K562 (cell line): ENCODE data around the gene ODF2. TPM values are rescaled to one million over a fixed set of nuclear protein-coding genes. Genes with fewer than 3 reads are reported as not detected.
A peak's percentile ranks its signal among the peaks of the same experiment; 100 is the strongest.

Experiments used
- CREB1 ChIP-seq, 2 experiments: sonication (generic) in 1 of 2; formaldehyde crosslinking in 1 of 2; IDR thresholded peaks; 2 replicates each; pipeline versions ENCODE4 v1.6.1 to v1.8.0; 2012 to 2022; ENCODE audit warnings: inconsistent platforms in 1 of 2, mild to moderate bottlenecking in 1 of 2, missing genetic modification reagents in 1 of 2, moderate library complexity in 1 of 2
- ESRRA ChIP-seq: fragments of 450-650 bp; IDR thresholded peaks from 2 replicates; pipeline ENCODE4 v1.6.1; 2014; ENCODE audit warnings: low read depth, mild to moderate bottlenecking, moderate library complexity, borderline replicate concordance
- RBFOX2 ChIP-seq: fragments of 200-400 bp; formaldehyde crosslinking; IDR thresholded peaks from 2 replicates; pipeline ENCODE4 v1.6.1; 2017; ENCODE audit warnings: low read depth, mild to moderate bottlenecking, low read length, moderate library complexity
- REST ChIP-seq, 2 experiments: fragments of 450-650 bp; formaldehyde crosslinking in 1 of 2; IDR thresholded peaks; 2 replicates each; pipeline versions ENCODE4 v1.4.0 to v1.6.1; 2014 to 2020; ENCODE audit warnings: mild to moderate bottlenecking in 2 of 2, borderline replicate concordance in 1 of 2, low read depth in 1 of 2
- SRF ChIP-seq, 2 experiments: fragments of 250-450, 450-650 bp in 1 of 2; sonication (Bioruptor Pico) in 1 of 2; sonication (generic) in 1 of 2; formaldehyde crosslinking; IDR thresholded peaks; 2 replicates each; pipeline versions ENCODE4 v1.5.0 to v1.5.1; 2020 to 2022; ENCODE audit warnings: mild to moderate bottlenecking in 1 of 2, missing genetic modification reagents in 1 of 2
- USF1 ChIP-seq: sonication (generic); formaldehyde crosslinking; IDR thresholded peaks from 2 replicates; pipeline ENCODE4 v1.9.0; 2022; ENCODE audit warnings: mild to moderate bottlenecking, missing genetic modification reagents
- polyA plus RNA-seq, 8 experiments: library from polyadenylated mRNA; depleted of rRNA in 4 of 8; stranded (reverse) in 5 of 8; unstranded in 3 of 8; fragments of >200 nt; fragmentation: Nextera tagmentation in 2 of 8; fragmentation: Illumina TruSeq in 1 of 8; extraction: Ambion mirVana in 2 of 8; extraction: Trizol in 1 of 8; gene quantifications; 2 replicates each; pipeline versions ENCODE4 v1.2.1 to v1.2.3, GENCODE V29; 2011 to 2014; ENCODE audit warnings: inconsistent platforms in 1 of 8, missing spikeins in 1 of 8
- total RNA-seq, 7 experiments: library from RNA; depleted of rRNA in 6 of 7; stranded (reverse); fragments of >200 nt in 6 of 7; fragmentation: Illumina TruSeq in 2 of 7; extraction: Trizol in 2 of 7; gene quantifications; 2 replicates each; pipeline versions ENCODE4 v1.2.1 to v1.2.3, GENCODE V29; 2011 to 2021; ENCODE audit warnings: low replicate concordance in 1 of 7
- TF ChIP-seq, protein P1 (sequence below), 3 experiments: fragments of 200-800 bp in 1 of 3; sonication (Bioruptor generic) in 1 of 3; sonication (generic) in 1 of 3; formaldehyde crosslinking in 1 of 3; IDR thresholded peaks; 2 replicates each; pipeline versions ENCODE4 v1.6.1 to v1.8.0; 2016 to 2022; ENCODE audit warnings: mild to moderate bottlenecking in 2 of 3, missing compliant biosample characterization in 2 of 3, missing genetic modification characterization in 2 of 3, missing genetic modification reagents in 1 of 3

The ODF2 gene
- total and polyA plus RNA-seq, 9 of the 15 experiments (the other 6 are each of a cell fraction or from before 2014, with no cell fraction given) = 16.5 to 83.2 (median 69.7) TPM

GRCh38 chr9:128438343-128439109, 17.3 kb upstream of the ODF2 start (continued):
- TF ChIP-seq, protein P1, sequence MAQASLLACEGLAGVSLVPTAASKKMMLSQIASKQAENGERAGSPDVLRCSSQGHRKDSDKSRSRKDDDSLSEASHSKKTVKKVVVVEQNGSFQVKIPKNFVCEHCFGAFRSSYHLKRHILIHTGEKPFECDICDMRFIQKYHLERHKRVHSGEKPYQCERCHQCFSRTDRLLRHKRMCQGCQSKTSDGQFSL (CRISPR knock-in tag; IDR thresholded peaks at IDR 0.05) = peak; percentile 64; the same call in 1 of the 2 replicates
- TF ChIP-seq, protein P1 (tag; IDR thresholded peaks at IDR 0.05) = no peak
- TF ChIP-seq SRF (CRISPR knock-in tag; IDR thresholded peaks at IDR 0.05) = no peak; a peak in 1 of 4 replicates
- TF ChIP-seq USF1 = no peak; the same call in 1 of the 2 replicates
- peak; percentile 80; the same call in 1 of the 2 replicates for TF ChIP-seq REST (IDR thresholded peaks at IDR 0.05; ENCODE audit: borderline replicate concordance)
- TF ChIP-seq REST (CRISPR knock-in tag; IDR thresholded peaks at IDR 0.05; ENCODE audit: low read depth) = no peak
- TF ChIP-seq ESRRA = 0 out of 2 replicates have a peak, but pooled peaks have one; percentile 16
- TF ChIP-seq CREB1 (IDR thresholded peaks at IDR 0.05) = no peak
- TF ChIP-seq CREB1 (CRISPR knock-in tag; IDR thresholded peaks at IDR 0.05) = 0 out of 2 replicates have a peak, but pooled peaks have one; percentile 36
- TF ChIP-seq RBFOX2 = peak; percentile 45; the same call in 1 of the 2 replicates
